Transverse colon (tissue), 3 donors: ENCODE data around the gene KIAA1217.

Experiments
- POLR2A ChIP-seq: fragments of 450-650 bp; IDR thresholded peaks from one replicate; pipeline ENCODE4 v1.6.1; 2016; ENCODE audit warnings: antibody characterized with exemption, mild to moderate bottlenecking, moderate library complexity
- TF ChIP-seq, protein P1 (sequence below), 5 experiments: fragments of 200-600 bp in 3 of 5; fragments of 450-650 bp in 2 of 5; sonication (generic) in 3 of 5; IDR thresholded peaks; 1 replicate in 2 of 5; 2 replicates in 3 of 5; pipeline ENCODE4 v1.5.1; 2016 to 2017; ENCODE audit warnings: antibody characterized with exemption in 5 of 5, inconsistent platforms in 3 of 5, mild to moderate bottlenecking in 2 of 5, moderate library complexity in 1 of 5

DNA sequence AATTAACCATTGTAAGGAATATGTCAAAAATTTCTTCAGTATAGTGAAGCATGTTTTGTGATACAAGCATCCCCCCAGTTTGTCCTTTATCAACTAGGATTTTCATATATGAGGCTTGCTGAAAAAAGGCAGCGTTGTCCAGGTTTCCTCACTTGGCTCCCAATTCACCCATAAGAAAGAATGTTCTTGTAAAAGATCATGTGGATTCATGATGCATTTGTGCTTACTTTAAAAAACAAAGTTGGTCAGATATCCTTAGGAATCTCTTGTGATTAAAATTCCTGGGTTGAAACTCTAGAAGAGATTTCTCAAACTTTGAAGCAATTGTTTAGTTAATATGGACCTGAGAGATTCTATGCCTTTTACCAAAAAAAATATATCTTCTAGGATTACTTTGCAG, 181.8 kb downstream of the KIAA1217 start:
- TF ChIP-seq, protein P1, sequence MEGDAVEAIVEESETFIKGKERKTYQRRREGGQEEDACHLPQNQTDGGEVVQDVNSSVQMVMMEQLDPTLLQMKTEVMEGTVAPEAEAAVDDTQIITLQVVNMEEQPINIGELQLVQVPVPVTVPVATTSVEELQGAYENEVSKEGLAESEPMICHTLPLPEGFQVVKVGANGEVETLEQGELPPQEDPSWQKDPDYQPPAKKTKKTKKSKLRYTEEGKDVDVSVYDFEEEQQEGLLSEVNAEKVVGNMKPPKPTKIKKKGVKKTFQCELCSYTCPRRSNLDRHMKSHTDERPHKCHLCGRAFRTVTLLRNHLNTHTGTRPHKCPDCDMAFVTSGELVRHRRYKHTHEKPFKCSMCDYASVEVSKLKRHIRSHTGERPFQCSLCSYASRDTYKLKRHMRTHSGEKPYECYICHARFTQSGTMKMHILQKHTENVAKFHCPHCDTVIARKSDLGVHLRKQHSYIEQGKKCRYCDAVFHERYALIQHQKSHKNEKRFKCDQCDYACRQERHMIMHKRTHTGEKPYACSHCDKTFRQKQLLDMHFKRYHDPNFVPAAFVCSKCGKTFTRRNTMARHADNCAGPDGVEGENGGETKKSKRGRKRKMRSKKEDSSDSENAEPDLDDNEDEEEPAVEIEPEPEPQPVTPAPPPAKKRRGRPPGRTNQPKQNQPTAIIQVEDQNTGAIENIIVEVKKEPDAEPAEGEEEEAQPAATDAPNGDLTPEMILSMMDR (IDR thresholded peaks at IDR 0.05) = no peak
- no peak for TF ChIP-seq POLR2A
